Fibroblast of mammary gland (primary cell): Measurements from ENCODE around the gene CFAP77.

ENCODE experiments used
- DNase-seq: peaks from one replicate; pipeline ENCODE4 v3.0.0-alpha.2; 2010; ENCODE audit warnings: low read depth
- H3K4me3 ChIP-seq: 2 replicates; pipeline ENCODE4 v1.5.1; 2011; ENCODE audit warnings: low read depth, mild to moderate bottlenecking, low read length, moderate library complexity; ENCODE audit not compliant: control insufficient read depth
- TF ChIP-seq, protein P1 (sequence below): conservative IDR thresholded peaks from 2 replicates; pipeline ENCODE4 v1.5.1; 2011; ENCODE audit warnings: low read depth, low read length, inconsistent platforms; ENCODE audit not compliant: control insufficient read depth, insufficient read depth

The CFAP77 gene

DNA sequence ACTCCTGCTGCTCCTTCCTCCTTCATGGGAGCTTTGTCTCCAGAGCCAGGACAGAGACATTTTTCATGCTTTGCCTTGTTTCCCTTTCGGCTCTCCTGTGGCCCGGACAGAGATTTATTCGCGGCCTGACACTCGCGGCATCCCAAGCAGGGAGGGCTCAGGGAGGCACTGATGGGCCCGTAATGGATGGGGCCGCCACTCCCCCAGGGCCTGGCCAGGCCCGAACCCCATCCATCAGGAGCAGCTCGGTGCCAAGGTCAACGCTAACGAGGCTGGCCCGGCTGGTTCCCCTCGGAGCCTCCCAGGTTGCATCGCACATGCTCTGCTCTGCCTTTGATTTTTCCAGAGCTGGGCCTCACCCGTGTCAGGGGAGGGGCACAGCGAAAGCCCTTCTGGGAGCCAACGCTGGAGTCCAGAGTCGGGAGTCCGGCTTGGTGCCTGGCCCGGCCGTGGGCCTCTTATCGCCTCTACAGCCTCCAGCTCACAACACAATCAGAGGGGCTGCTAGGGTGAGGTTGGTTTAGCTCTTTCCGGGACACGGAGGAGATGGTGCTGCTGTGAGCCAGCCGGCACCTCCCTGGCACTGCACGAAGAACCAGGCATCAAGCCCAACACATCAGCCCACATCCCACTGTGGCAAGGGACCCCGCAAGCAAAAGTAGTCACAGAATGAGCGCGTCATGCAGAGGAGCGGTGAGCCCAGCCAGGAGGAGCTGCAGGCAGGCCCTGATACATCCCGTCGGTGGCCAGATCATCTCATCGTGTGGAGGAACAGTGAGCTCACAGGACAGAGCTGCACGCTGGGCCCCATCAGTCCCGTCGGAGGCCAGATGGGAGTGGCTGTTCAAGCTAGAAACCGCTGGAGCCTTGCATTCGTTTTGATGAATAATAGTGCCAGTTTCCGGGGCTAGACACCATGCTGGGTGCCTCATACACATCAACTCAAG, 100.2 kb downstream of the CFAP77 start:
- TF ChIP-seq, protein P1, sequence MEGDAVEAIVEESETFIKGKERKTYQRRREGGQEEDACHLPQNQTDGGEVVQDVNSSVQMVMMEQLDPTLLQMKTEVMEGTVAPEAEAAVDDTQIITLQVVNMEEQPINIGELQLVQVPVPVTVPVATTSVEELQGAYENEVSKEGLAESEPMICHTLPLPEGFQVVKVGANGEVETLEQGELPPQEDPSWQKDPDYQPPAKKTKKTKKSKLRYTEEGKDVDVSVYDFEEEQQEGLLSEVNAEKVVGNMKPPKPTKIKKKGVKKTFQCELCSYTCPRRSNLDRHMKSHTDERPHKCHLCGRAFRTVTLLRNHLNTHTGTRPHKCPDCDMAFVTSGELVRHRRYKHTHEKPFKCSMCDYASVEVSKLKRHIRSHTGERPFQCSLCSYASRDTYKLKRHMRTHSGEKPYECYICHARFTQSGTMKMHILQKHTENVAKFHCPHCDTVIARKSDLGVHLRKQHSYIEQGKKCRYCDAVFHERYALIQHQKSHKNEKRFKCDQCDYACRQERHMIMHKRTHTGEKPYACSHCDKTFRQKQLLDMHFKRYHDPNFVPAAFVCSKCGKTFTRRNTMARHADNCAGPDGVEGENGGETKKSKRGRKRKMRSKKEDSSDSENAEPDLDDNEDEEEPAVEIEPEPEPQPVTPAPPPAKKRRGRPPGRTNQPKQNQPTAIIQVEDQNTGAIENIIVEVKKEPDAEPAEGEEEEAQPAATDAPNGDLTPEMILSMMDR, result no peak
- H3K4me3 ChIP-seq, result no peak overlapping the region
- peak; percentile 43 for DNase-seq

DNA sequence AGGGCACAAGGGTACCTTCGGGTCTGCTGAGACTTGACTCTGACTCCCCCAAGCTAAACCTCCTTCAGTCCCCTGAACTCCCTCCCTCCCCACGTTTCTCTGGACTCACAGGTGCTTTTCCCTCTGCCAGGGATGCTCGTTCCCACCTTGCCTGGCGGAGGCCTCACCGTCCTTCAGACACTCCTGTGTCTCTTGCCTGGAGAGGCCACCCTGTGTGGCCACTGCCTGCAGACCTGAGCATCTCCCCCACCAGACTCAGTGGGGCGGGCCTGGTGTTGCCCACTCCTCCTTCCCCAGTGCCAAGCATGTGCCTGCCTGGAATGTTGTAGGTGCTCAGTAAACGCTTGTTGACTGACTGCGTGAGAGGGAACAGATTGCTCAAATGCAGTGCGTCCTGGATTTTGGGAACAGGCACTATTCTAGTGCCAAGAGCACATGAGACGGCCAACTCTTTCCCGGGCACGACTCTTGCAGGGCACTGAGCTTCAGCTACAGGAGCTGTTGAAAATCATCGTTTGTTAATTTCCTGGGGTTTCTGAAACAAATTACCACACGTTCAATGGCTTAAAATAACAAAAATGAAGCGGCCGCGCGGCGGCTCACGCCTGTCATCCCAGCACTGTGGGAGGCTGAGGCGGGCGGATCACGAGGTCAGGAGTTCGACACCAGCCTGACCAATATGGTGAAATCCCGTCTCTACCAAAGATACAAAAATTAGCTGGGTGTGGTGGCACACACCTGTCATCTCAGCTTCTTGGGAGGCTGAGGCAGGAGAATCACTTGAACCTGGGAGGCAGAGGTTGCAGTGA, 101.4 kb downstream of the CFAP77 start:
- no peak for DNase-seq
- TF ChIP-seq, protein P1, result no peak
- no peak overlapping the region for H3K4me3 ChIP-seq

DNA sequence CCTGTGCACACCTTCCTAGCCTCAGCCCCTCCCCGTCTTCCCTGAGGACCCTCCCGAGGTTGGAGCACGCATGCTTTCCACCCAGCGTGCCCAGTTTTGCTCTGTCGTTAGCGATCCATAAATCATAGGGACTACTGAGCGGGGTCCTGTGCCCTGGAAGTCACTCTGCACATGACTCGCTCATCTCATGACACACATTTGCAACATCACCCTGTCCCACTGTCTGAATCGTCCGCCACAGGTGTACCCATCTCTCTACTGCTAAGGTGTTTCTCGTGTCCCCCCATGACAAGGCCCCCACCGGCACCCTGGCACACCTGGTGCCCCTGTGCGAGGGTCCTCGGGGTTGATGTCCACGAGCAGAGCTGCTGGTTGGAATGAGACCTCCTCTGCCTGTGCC, 103.4 kb downstream of the CFAP77 start:
- no peak for DNase-seq
- no peak overlapping the region for H3K4me3 ChIP-seq
- TF ChIP-seq, protein P1, result no peak

DNA sequence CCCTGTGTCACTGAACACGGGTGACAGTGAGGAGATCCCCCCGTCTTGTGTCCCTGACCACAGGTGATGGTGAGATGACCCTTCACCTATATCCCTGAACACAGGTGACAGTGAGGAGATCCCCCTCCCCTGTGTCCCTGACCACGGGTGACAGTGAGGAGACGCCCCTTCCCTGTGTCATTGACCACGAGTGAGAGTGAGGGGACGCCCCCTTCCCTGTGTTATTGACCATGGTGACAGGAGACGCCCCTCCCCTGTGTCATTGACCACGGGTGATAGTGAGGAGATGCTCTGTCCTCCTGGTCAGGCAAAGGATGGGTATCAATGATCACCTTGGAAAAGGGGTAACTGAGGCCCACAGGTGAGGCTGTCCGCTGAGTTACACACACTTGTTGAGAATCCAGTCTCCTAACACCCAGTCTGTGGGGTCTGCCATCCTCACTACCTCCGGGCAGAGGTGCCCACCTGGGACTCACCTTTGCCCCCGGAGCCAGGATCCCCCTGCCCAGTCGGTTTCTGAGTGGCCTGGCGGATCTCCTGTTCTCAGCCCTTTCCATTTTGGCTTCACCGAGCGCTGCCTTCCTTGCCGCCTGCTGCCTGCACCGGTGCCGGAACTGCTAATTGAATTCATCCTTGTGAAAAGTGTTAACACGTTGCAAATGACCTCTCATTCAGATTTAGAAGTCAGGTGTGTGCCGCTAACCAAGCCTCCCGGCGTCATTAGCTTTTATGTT, 104.2 kb downstream of the CFAP77 start:
- TF ChIP-seq, protein P1, result no peak
- no peak for DNase-seq
- no peak overlapping the region for H3K4me3 ChIP-seq

DNA sequence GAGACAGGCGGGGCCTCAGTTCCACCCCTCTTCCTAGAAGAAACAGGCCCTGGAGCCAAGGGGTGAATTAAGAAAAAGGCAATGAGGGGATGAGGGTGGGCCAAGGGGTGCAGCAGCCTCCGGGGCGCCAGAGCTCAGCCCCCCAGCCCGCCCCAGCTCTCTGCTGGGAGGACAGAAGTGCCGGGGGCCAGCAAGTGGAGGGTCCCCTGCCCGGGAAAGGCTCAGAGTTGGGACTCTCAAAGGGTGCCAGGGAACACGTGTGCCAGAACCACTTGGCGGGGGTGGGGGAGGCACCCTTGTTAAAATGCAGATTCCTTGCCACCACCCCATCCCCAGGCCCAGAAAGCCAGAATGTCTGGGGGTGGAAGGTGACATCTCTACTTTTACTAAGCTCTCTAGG, 104.8 kb downstream of the CFAP77 start:
- no peak for DNase-seq
- no peak overlapping the region for H3K4me3 ChIP-seq
- TF ChIP-seq, protein P1, result no peak

DNA sequence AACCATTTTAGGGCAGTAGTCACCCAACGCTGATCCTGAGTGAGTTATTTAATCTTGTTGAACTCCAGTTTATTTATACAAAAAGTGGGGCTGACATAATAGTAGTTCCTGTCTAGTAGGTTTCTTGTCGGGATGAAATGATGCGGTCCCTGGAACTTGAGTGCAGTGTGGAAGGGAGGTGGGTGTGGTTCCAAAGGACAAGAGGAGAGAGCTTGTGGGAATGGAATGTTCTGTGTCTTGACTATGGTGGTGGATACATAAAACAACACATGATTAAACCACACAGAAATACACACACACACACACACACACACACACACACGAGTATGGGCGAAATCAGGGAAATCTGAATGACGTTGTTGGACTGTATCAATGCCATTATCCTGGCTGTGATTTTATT, 106.3 kb downstream of the CFAP77 start:
- no peak overlapping the region for H3K4me3 ChIP-seq
- TF ChIP-seq, protein P1, result no peak
- no peak for DNase-seq
